GM12878 (cell line): ENCODE measurements around the gene MYCBP. TPM values are rescaled to one million over a fixed set of nuclear protein-coding genes. Genes with fewer than 3 reads are reported as not detected.

Source experiments
- CEBPZ ChIP-seq: fragments of 150-350 bp; IDR thresholded peaks from 2 replicates; pipeline ENCODE4 v1.6.1; 2016; ENCODE audit warnings: low read depth, low read length
- CHD4 ChIP-seq: fragments of 200-600 bp; sonication (generic); IDR thresholded peaks from 2 replicates; pipeline ENCODE4 v1.6.1; 2016; ENCODE audit warnings: mild to moderate bottlenecking
- CREB1 ChIP-seq: IDR thresholded peaks from 2 replicates; pipeline ENCODE4 v1.6.1; 2012; ENCODE audit warnings: low read depth, mild to moderate bottlenecking, inconsistent platforms
- HCFC1 ChIP-seq: fragments of 150-350 bp; IDR thresholded peaks from 2 replicates; pipeline ENCODE4 v1.6.1; 2014; ENCODE audit warnings: low read length
- IKZF2 ChIP-seq, 2 experiments: fragments of 450-650 bp; IDR thresholded peaks; 2 replicates each; pipeline ENCODE4 v1.6.1; 2017; ENCODE audit warnings: mild to moderate bottlenecking in 2 of 2, moderate library complexity in 2 of 2
- IRF4 ChIP-seq: IDR thresholded peaks from 2 replicates; pipeline ENCODE4 v1.6.1; 2011; ENCODE audit warnings: low read depth, low read length
- JUNB ChIP-seq: IDR thresholded peaks from 2 replicates; pipeline ENCODE4 v1.6.1; 2016; ENCODE audit warnings: antibody characterized with exemption, mild to moderate bottlenecking
- MYB ChIP-seq: fragments of 150-350 bp; IDR thresholded peaks from 2 replicates; pipeline ENCODE4 v1.6.1; 2014; ENCODE audit warnings: mild to moderate bottlenecking, low read depth, low read length, borderline replicate concordance
- RBBP5 ChIP-seq: fragments of 200-600 bp; sonication (generic); conservative IDR thresholded peaks from 2 replicates; pipeline ENCODE4 v1.6.1; 2016
- RELA ChIP-seq: fragments of 450-650 bp; IDR thresholded peaks from 2 replicates; pipeline ENCODE4 v1.8.0; 2014; ENCODE audit warnings: borderline replicate concordance; ENCODE audit not compliant: partially characterized antibody
- SIX5 ChIP-seq: IDR thresholded peaks from 2 replicates; pipeline ENCODE4 v1.6.1; 2011; ENCODE audit warnings: mild to moderate bottlenecking, low read depth, low read length, moderate library complexity; ENCODE audit not compliant: severe bottlenecking
- SUPT20H ChIP-seq: IDR thresholded peaks from 2 replicates; pipeline ENCODE4 v1.6.1; 2011; ENCODE audit warnings: low read depth, mild to moderate bottlenecking, low read length, moderate library complexity, borderline replicate concordance; ENCODE audit not compliant: control insufficient read depth
- TCF7 ChIP-seq: IDR thresholded peaks from 2 replicates; pipeline ENCODE4 v1.6.1; 2014; ENCODE audit warnings: antibody characterized with exemption, borderline replicate concordance
- YY1 ChIP-seq: IDR thresholded peaks from 2 replicates; pipeline ENCODE4 v1.6.1; 2011; ENCODE audit warnings: low read depth, mild to moderate bottlenecking, low read length
- ZBED1 ChIP-seq: IDR thresholded peaks from 2 replicates; pipeline ENCODE4 v1.6.1; 2016; ENCODE audit warnings: borderline replicate concordance
- ZNF207 ChIP-seq: fragments of 450-650 bp; IDR thresholded peaks from 2 replicates; pipeline ENCODE4 v1.6.1; 2014; ENCODE audit warnings: antibody characterized with exemption, mild to moderate bottlenecking, borderline replicate concordance
- ZNF217 ChIP-seq: fragments of 450-650 bp; IDR thresholded peaks from 2 replicates; pipeline ENCODE4 v1.6.1; 2017; ENCODE audit warnings: antibody characterized with exemption, mild to moderate bottlenecking
- polyA plus RNA-seq, 11 experiments: library from polyadenylated mRNA; depleted of rRNA in 4 of 11; unstranded in 6 of 11; stranded (reverse) in 5 of 11; fragments of >200 nt; fragmentation: Nextera tagmentation in 4 of 11; fragmentation: Illumina TruSeq in 1 of 11; extraction: Ambion mirVana in 4 of 11; extraction: Trizol in 1 of 11; gene quantifications; 1 replicate in 1 of 11; 2 replicates in 10 of 11; pipeline versions ENCODE4 v1.2.1 to v1.2.3, GENCODE V29; 2011 to 2016; ENCODE audit warnings: inconsistent platforms in 2 of 11, missing spikeins in 2 of 11, low read depth in 1 of 11
- total RNA-seq, 4 experiments: library from RNA; depleted of rRNA in 3 of 4; stranded (reverse); fragments of >200 nt in 3 of 4; fragmentation: Illumina TruSeq in 1 of 4; extraction: Trizol in 1 of 4; gene quantifications; 2 replicates each; pipeline versions ENCODE4 v1.2.1 to v1.2.3, GENCODE V29; 2013 to 2021
- TF ChIP-seq, protein P1 (sequence below): fragments of 450-650 bp; conservative IDR thresholded peaks from 2 replicates; pipeline ENCODE4 v1.6.1; 2017; ENCODE audit warnings: mild to moderate bottlenecking, moderate library complexity
- TF ChIP-seq, protein P2 (sequence below): IDR thresholded peaks from 2 replicates; pipeline ENCODE4 v1.6.1; 2012; ENCODE audit warnings: low read depth, low read length, improper control_type of control experiment
- TF ChIP-seq, protein P3 (sequence below): fragments of 450-650 bp; formaldehyde crosslinking; IDR thresholded peaks from 2 replicates; pipeline ENCODE4 v1.4.0; 2022; ENCODE audit warnings: mild to moderate bottlenecking, moderate library complexity

Gene MYCBP
- total and polyA plus RNA-seq, 10 of the 15 experiments (the other 5 are each of a cell fraction or from before 2014, with no cell fraction given), result 26.1 to 210 (median 43.1) TPM

DNA sequence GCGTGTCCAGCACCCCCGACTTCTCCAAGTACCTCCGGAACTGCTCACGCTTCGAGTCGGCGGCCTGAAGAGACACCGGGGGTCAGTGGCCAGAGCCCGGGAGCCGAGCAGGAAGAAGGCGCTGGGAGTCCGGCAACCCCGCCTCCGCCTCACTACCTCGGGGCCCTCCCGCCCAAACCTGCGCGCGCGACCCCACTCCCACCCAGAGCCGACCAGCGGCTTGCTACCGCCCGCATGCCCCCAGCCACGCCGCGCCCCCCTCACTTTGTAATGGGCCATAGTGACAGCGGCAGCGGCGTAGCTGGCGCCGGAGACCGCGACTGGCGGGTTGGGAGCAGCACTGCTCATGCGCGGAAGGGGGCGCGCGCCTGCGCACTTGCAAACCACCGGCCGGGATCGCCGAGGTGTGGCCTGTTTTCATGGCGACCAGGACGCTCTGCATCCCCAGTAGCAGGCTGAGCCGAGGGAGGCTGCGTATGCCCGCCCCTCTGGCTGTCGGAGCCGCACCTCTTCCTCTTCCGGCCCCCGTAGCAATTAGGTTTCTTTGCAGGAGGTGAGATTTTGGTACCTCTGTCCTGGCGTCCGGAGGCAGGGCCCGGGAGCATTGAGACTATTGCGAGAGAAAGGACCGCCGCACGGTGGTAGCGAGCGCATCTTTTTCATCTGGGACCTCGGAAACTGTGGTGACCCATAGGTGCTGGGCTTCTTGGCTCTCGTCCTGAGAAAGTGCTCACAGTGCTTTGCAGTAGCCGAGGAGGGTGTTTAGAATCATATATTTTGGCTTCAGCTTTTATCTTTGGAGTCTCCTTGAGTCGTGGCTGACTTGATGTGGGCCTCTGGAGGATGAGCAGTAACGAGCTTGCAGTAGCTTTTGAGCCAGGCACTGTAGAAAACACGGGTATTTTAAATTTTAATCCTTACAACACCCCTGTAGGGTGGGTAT lies at the start of gene MYCBP (continued):
- TF ChIP-seq IRF4, result no peak
- TF ChIP-seq MYB, result no peak
- TF ChIP-seq JUNB, result no peak
- 0 out of 2 replicates have a peak, but pooled peaks have one; percentile 26 for TF ChIP-seq CREB1
- TF ChIP-seq, protein P1, sequence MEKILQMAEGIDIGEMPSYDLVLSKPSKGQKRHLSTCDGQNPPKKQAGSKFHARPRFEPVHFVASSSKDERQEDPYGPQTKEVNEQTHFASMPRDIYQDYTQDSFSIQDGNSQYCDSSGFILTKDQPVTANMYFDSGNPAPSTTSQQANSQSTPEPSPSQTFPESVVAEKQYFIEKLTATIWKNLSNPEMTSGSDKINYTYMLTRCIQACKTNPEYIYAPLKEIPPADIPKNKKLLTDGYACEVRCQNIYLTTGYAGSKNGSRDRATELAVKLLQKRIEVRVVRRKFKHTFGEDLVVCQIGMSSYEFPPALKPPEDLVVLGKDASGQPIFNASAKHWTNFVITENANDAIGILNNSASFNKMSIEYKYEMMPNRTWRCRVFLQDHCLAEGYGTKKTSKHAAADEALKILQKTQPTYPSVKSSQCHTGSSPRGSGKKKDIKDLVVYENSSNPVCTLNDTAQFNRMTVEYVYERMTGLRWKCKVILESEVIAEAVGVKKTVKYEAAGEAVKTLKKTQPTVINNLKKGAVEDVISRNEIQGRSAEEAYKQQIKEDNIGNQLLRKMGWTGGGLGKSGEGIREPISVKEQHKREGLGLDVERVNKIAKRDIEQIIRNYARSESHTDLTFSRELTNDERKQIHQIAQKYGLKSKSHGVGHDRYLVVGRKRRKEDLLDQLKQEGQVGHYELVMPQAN, result peak; percentile 88; the same call in 1 of the 2 replicates
- TF ChIP-seq, protein P2, sequence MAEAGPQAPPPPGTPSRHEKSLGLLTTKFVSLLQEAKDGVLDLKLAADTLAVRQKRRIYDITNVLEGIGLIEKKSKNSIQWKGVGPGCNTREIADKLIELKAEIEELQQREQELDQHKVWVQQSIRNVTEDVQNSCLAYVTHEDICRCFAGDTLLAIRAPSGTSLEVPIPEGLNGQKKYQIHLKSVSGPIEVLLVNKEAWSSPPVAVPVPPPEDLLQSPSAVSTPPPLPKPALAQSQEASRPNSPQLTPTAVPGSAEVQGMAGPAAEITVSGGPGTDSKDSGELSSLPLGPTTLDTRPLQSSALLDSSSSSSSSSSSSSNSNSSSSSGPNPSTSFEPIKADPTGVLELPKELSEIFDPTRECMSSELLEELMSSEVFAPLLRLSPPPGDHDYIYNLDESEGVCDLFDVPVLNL, result no peak
- peak; percentile 49 for TF ChIP-seq YY1
- TF ChIP-seq SIX5, result no peak
- 0 out of 2 replicates have a peak, but pooled peaks have one; percentile 50 for TF ChIP-seq ZBED1
- TF ChIP-seq ZNF217, result no peak
- no peak for TF ChIP-seq CEBPZ
- TF ChIP-seq RELA, result no peak
- TF ChIP-seq, protein P3, sequence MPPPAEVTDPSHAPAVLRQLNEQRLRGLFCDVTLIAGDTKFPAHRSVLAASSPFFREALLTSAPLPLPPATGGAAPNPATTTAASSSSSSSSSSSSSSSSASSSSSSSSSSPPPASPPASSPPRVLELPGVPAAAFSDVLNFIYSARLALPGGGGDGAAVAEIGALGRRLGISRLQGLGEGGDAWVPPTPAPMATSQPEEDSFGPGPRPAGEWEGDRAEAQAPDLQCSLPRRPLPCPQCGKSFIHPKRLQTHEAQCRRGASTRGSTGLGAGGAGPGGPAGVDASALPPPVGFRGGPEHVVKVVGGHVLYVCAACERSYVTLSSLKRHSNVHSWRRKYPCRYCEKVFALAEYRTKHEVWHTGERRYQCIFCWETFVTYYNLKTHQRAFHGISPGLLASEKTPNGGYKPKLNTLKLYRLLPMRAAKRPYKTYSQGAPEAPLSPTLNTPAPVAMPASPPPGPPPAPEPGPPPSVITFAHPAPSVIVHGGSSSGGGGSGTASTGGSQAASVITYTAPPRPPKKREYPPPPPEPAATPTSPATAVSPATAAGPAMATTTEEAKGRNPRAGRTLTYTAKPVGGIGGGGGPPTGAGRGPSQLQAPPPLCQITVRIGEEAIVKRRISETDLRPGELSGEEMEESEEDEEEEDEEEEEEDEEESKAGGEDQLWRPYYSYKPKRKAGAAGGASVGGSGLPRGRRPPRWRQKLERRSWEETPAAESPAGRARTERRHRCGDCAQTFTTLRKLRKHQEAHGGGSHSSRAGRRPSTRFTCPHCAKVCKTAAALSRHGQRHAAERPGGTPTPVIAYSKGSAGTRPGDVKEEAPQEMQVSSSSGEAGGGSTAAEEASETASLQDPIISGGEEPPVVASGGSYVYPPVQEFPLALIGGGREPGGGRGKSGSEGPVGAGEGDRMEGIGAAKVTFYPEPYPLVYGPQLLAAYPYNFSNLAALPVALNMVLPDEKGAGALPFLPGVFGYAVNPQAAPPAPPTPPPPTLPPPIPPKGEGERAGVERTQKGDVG (CRISPR knock-in tag), result no peak
- TF ChIP-seq ZNF207, result no peak
- TF ChIP-seq HCFC1, result peak; percentile 66; the same call in 1 of the 2 replicates
- no peak for TF ChIP-seq RBBP5
- no peak for TF ChIP-seq IKZF2 (IDR thresholded peaks at IDR 0.05)
- no peak for TF ChIP-seq TCF7
- no peak for TF ChIP-seq CHD4
- TF ChIP-seq SUPT20H, result no peak
